Measurements from ENCODE around the gene ZSWIM9. TPM values are rescaled to one million over a fixed set of nuclear protein-coding genes. Genes with fewer than 3 reads are reported as not detected.

The ZSWIM9 gene
- total and polyA plus RNA-seq, 4 donors: 1.8 to 13.2 (median 6.2) TPM

DNA sequence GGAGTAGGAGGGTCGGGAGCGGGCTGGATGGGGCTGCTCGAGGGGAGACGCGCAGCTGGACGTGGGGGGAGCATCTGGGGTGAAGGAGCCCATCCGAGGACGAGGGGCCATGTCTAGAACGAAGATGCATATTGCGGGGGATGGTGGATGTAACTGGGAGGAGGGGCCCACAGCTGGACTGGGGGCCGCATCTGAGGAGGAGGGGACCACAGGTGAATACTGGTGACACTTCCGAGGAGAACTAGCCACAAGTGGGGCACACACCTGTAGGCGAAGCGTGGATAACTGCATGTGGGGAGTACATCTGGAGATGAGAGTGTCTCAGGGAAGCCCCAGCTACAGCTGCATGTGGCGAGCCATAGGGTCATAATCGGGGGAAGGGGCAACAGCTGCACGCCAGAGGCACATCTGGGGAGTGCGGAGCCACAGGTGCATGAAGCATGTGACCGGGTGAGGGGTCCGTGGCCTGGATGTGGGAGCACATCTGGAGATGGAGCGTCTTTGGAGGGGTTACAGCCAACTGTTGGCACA, 402 bp downstream of the ZSWIM9 start:
- DNase-seq (ENCODE audit: low read depth in 4 of 6, low spot score in 6 of 6): peak in 1 of 6 donors; percentile 24
- WGBS (ENCODE audit: insufficient coverage): 2% methylated on average over 21 of the region's 21 CpGs
- peaks cover 12% of the 10 kb centered on the region for H3K4me1 ChIP-seq (ENCODE audit: control insufficient read depth, insufficient read depth, low read length)
- peaks cover 38% of the 10 kb centered on the region for H3K36me3 ChIP-seq (ENCODE audit: control insufficient read depth, insufficient read depth, low read length)
- H3K9me3 ChIP-seq (ENCODE audit: control insufficient read depth, insufficient read depth, low read length): no peaks in the 10 kb centered on the region
- no peaks in the 10 kb centered on the region for H3K27me3 ChIP-seq (ENCODE audit: control insufficient read depth, insufficient read depth, low read length)
- peak overlapping the region; percentile 86 for H3K4me3 ChIP-seq (ENCODE audit: low read depth, low read length)
- H3K27ac ChIP-seq (ENCODE audit: low read depth, low read length): peak overlapping the region; percentile 97

DNA sequence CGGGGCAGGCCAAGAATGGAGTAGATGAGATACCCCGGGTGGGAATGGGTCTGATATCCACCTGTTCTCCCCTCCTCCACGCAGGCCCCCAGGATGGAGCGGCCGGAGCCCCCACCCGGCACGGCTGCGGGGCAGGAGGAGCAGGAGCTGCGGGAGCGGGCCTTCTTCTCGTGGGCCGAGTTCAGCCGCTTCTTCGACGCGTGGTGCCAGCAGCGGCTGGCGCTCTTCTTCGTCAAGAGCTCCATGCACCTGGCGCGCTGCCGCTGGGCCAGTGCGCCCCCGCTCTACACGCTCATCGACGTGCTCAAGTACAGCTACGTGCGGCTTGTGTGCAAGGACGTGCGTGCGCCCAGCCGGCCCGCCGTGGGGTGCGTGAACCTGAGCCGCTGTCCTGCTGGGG, 1.2 kb downstream of the ZSWIM9 start:
- 73% methylated on average over 37 of the region's 37 CpGs for WGBS (ENCODE audit: insufficient coverage)

DNA sequence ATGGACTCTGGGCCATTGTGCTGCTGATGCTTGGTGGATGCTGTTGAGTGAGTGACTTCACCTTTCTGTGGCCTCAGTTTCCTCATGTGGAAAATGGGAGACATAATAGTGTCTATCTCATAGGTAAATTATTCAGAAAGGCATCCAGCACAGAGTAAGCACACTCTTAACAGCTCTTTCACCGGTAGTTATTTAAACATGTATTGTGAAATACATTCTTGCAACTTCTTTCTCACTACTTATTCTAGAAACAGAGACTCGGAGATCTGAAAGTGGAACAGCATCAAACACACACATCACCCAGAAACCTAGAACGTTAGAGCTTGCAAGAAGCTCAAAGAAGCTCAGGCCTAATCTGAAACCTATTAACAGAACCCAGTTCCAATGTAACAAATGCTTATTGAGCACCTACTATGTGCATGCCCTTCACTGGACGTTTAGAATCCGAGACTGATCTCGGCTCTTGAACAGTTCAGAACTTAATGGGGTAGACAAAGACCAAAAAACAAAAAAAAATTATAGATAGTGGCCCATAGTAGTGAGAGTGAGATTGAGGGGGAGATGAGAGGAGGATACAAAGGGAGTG, 4.1 kb downstream of the ZSWIM9 start:
- H3K36me3 ChIP-seq (ENCODE audit: control insufficient read depth, insufficient read depth, low read length): peaks cover 51% of the 10 kb centered on the region

More for the DNA sequence above, 1.2 kb downstream of the ZSWIM9 start:
- H3K36me3 ChIP-seq (ENCODE audit: control insufficient read depth, insufficient read depth, low read length): peaks cover 41% of the 10 kb centered on the region
- H3K27ac ChIP-seq (ENCODE audit: low read depth, low read length): no peak overlapping the region
- no peak overlapping the region for H3K4me3 ChIP-seq (ENCODE audit: low read depth, low read length)
- peaks cover 12% of the 10 kb centered on the region for H3K4me1 ChIP-seq (ENCODE audit: control insufficient read depth, insufficient read depth, low read length)
- no peaks in the 10 kb centered on the region for H3K27me3 ChIP-seq (ENCODE audit: control insufficient read depth, insufficient read depth, low read length)
- no peak for DNase-seq (ENCODE audit: low read depth in 4 of 6, low spot score in 6 of 6)
- H3K9me3 ChIP-seq (ENCODE audit: control insufficient read depth, insufficient read depth, low read length): no peaks in the 10 kb centered on the region

DNA sequence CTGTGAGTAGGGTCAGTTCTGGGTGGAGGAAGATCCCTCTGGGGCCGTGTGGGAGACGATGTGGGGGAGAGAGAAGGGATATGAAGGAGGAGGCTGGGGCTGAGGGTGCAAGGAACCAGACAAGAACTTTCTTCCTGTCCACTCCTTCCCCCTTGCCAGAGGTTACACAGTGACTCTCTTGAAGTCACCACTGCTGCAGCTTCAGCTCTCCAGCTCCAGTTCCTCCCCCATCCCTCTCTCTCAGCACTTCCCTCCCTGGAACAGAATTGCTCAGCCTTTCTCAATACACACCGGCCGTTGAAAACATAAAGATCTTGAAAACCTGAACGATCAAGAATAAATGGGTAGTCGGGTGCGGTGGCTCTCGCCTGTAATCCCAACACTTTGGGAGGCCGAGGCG, 5.1 kb downstream of the ZSWIM9 start:
- no peak overlapping the region for H3K4me3 ChIP-seq (ENCODE audit: low read depth, low read length)
- H3K4me1 ChIP-seq (ENCODE audit: control insufficient read depth, insufficient read depth, low read length): peaks cover 12% of the 10 kb centered on the region
- H3K27me3 ChIP-seq (ENCODE audit: control insufficient read depth, insufficient read depth, low read length): no peaks in the 10 kb centered on the region
- DNase-seq (ENCODE audit: low read depth in 4 of 6, low spot score in 6 of 6): no peak
- 97% methylated on average over 9 of the region's 10 CpGs for WGBS (ENCODE audit: insufficient coverage)
- H3K27ac ChIP-seq (ENCODE audit: low read depth, low read length): no peak overlapping the region
- no peaks in the 10 kb centered on the region for H3K9me3 ChIP-seq (ENCODE audit: control insufficient read depth, insufficient read depth, low read length)
- peaks cover 51% of the 10 kb centered on the region for H3K36me3 ChIP-seq (ENCODE audit: control insufficient read depth, insufficient read depth, low read length)

More for the DNA sequence above, 4.1 kb downstream of the ZSWIM9 start:
- peaks cover 12% of the 10 kb centered on the region for H3K4me1 ChIP-seq (ENCODE audit: control insufficient read depth, insufficient read depth, low read length)
- H3K27ac ChIP-seq (ENCODE audit: low read depth, low read length): no peak overlapping the region
- H3K4me3 ChIP-seq (ENCODE audit: low read depth, low read length): no peak overlapping the region
- H3K27me3 ChIP-seq (ENCODE audit: control insufficient read depth, insufficient read depth, low read length): no peaks in the 10 kb centered on the region
- 85% methylated on average over 5 of the region's 6 CpGs for WGBS (ENCODE audit: insufficient coverage)
- H3K9me3 ChIP-seq (ENCODE audit: control insufficient read depth, insufficient read depth, low read length): no peaks in the 10 kb centered on the region
- no peak for DNase-seq (ENCODE audit: low read depth in 4 of 6, low spot score in 6 of 6)

DNA sequence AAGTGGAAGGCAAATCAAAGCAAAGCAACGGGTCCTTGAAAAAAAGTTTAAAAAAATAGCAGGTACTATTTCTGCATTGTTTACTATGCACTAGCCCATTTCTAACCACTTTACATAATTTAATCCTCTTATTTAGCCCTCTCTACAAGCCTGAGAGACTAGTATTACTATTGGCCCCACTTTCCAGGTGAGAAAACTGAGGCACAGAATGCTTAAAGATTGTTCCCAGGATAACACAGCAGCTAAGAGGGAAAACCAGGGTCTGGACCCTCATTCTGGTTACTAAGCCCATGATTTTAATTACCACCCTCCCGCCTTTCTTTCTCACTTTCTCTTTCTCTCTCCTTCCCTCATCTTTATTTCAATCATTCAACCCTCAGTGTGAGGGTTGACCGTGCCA, 5.7 kb downstream of the ZSWIM9 start:
- peaks cover under 1% of the 10 kb centered on the region for H3K9me3 ChIP-seq (ENCODE audit: control insufficient read depth, insufficient read depth, low read length)
- WGBS (ENCODE audit: insufficient coverage): 90% methylated on average over 2 of the region's 3 CpGs
- H3K27me3 ChIP-seq (ENCODE audit: control insufficient read depth, insufficient read depth, low read length): no peaks in the 10 kb centered on the region
- no peak overlapping the region for H3K27ac ChIP-seq (ENCODE audit: low read depth, low read length)
- no peak for DNase-seq (ENCODE audit: low read depth in 4 of 6, low spot score in 6 of 6)
- peaks cover 51% of the 10 kb centered on the region for H3K36me3 ChIP-seq (ENCODE audit: control insufficient read depth, insufficient read depth, low read length)
- H3K4me1 ChIP-seq (ENCODE audit: control insufficient read depth, insufficient read depth, low read length): peaks cover 8% of the 10 kb centered on the region
- H3K4me3 ChIP-seq (ENCODE audit: low read depth, low read length): no peak overlapping the region

DNA sequence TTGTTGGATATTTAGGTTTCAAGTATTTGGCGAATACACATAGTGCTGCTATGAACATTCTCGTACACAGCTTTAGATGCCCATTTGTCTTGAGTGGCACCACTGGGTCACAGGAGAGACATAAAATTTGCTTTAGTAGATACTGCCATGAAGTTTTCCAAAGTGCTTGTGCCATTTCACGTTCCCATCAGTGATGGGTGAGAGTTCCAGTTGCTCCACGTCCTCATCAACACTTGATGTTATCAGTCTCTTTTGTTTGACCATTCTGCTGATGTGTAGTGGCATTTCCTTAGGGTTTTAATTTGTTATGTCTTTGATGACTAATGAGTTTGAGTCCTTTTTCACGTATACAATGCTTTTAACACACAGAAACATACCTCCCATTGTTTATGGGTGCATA, 11.0 kb downstream of the ZSWIM9 start:
- Histone ChIP-seq H3K36me3 (ENCODE audit: control insufficient read depth, insufficient read depth, low read length) (peaks cover 42% of the 10 kb centered on the region), H3K27ac (ENCODE audit: low read depth, low read length) (no peak overlapping the region), H3K27me3 (ENCODE audit: control insufficient read depth, insufficient read depth, low read length) (no peaks in the 10 kb centered on the region), H3K9me3 (ENCODE audit: control insufficient read depth, insufficient read depth, low read length) (peaks cover 10% of the 10 kb centered on the region), H3K4me3 (ENCODE audit: low read depth, low read length) (no peak overlapping the region), H3K4me1 (ENCODE audit: control insufficient read depth, insufficient read depth, low read length) (peaks cover 3% of the 10 kb centered on the region)
- DNase-seq (ENCODE audit: low read depth in 4 of 6, low spot score in 6 of 6): no peak
- 88% methylated on average over 1 of the region's 5 CpGs for WGBS (ENCODE audit: insufficient coverage)

- Histone ChIP-seq H3K4me3 (ENCODE audit: low read depth, low read length) (no peak overlapping the region), H3K36me3 (ENCODE audit: control insufficient read depth, insufficient read depth, low read length) (peaks cover 40% of the 10 kb centered on the region), H3K27me3 (ENCODE audit: control insufficient read depth, insufficient read depth, low read length) (no peaks in the 10 kb centered on the region), H3K9me3 (ENCODE audit: control insufficient read depth, insufficient read depth, low read length) (peaks cover 10% of the 10 kb centered on the region), H3K4me1 (ENCODE audit: control insufficient read depth, insufficient read depth, low read length) (peaks cover 6% of the 10 kb centered on the region), H3K27ac (ENCODE audit: low read depth, low read length) (no peak overlapping the region)
- no peak for DNase-seq (ENCODE audit: low read depth in 4 of 6, low spot score in 6 of 6)
- 96% methylated on average over 38 of the region's 38 CpGs for WGBS (ENCODE audit: insufficient coverage)
Measured at GRCh38 chr19:48182434-48182833, 12.0 kb downstream of the ZSWIM9 start.

GRCh38 chr19:48183356-48183755, 12.9 kb downstream of the ZSWIM9 start:
- no peak overlapping the region for H3K27ac ChIP-seq (ENCODE audit: low read depth, low read length)
- H3K4me1 ChIP-seq (ENCODE audit: control insufficient read depth, insufficient read depth, low read length): peaks cover 6% of the 10 kb centered on the region
- H3K36me3 ChIP-seq (ENCODE audit: control insufficient read depth, insufficient read depth, low read length): peaks cover 43% of the 10 kb centered on the region
- peaks cover 10% of the 10 kb centered on the region for H3K9me3 ChIP-seq (ENCODE audit: control insufficient read depth, insufficient read depth, low read length)
- H3K27me3 ChIP-seq (ENCODE audit: control insufficient read depth, insufficient read depth, low read length): no peaks in the 10 kb centered on the region
- no peak overlapping the region for H3K4me3 ChIP-seq (ENCODE audit: low read depth, low read length)
- DNase-seq (ENCODE audit: low read depth in 4 of 6, low spot score in 6 of 6): no peak
- no CpG with 5 or more reads among the region's 9 CpGs for WGBS (ENCODE audit: insufficient coverage)

- DNase-seq (ENCODE audit: low read depth in 4 of 6, low spot score in 6 of 6): no peak
- peaks cover 48% of the 10 kb centered on the region for H3K36me3 ChIP-seq (ENCODE audit: control insufficient read depth, insufficient read depth, low read length)
- no CpG with 5 or more reads among the region's 5 CpGs for WGBS (ENCODE audit: insufficient coverage)
- H3K4me1 ChIP-seq (ENCODE audit: control insufficient read depth, insufficient read depth, low read length): peaks cover 6% of the 10 kb centered on the region
- no peaks in the 10 kb centered on the region for H3K27me3 ChIP-seq (ENCODE audit: control insufficient read depth, insufficient read depth, low read length)
- H3K4me3 ChIP-seq (ENCODE audit: low read depth, low read length): no peak overlapping the region
- H3K9me3 ChIP-seq (ENCODE audit: control insufficient read depth, insufficient read depth, low read length): peaks cover 10% of the 10 kb centered on the region
- no peak overlapping the region for H3K27ac ChIP-seq (ENCODE audit: low read depth, low read length)
Measured at GRCh38 chr19:48186015-48186414, 15.5 kb downstream of the ZSWIM9 start.

DNA sequence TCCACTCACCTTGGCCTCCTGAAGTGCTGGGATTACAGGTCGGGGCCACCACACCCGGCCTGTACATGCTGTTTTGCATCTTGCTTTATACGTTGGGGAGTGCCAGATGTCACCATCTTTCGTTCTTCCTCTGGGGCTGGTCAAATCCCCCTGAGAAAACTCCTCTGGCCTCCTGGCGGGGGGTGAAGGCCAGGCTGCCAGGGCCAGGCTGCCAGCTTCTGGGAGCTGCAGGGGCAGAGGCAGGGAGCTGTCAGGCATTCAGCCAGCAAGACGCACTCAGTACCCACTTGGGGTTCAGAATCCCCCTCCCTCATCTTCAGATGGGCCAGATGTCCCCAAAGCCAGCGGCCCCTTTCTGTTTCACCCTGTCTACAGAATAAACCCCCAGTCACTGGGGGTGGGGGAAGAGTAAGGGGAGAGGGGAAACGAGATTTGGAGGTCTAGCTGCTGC, 16.1 kb downstream of the ZSWIM9 start:
- Histone ChIP-seq H3K9me3 (ENCODE audit: control insufficient read depth, insufficient read depth, low read length) (peaks cover 6% of the 10 kb centered on the region), H3K4me3 (ENCODE audit: low read depth, low read length) (no peak overlapping the region), H3K36me3 (ENCODE audit: control insufficient read depth, insufficient read depth, low read length) (peaks cover 49% of the 10 kb centered on the region), H3K27ac (ENCODE audit: low read depth, low read length) (no peak overlapping the region), H3K27me3 (ENCODE audit: control insufficient read depth, insufficient read depth, low read length) (no peaks in the 10 kb centered on the region), H3K4me1 (ENCODE audit: control insufficient read depth, insufficient read depth, low read length) (peaks cover 6% of the 10 kb centered on the region)
- DNase-seq (ENCODE audit: low read depth in 4 of 6, low spot score in 6 of 6): peak in 1 of 6 donors; percentile 30
- 51% methylated on average over 6 of the region's 8 CpGs for WGBS (ENCODE audit: insufficient coverage)
